Skeletal muscle tissue (tissue), 4 donors: ENCODE results near the gene FNDC5. TPM values are rescaled to one million over a fixed set of nuclear protein-coding genes. Genes with fewer than 3 reads are reported as not detected.

Experiments
- H3K27ac ChIP-seq: one replicate; pipeline ENCODE4 v1.7.0; 2013; ENCODE audit warnings: mild to moderate bottlenecking, low read depth, low read length, inconsistent platforms
- H3K27me3 ChIP-seq, 3 donors: one replicate each; pipeline ENCODE4 v1.7.0; 2013; ENCODE audit warnings: low read length in 3 of 3; ENCODE audit not compliant: control insufficient read depth in 3 of 3, insufficient read depth in 3 of 3
- H3K36me3 ChIP-seq, 3 donors: one replicate each; pipeline ENCODE4 v1.7.0; 2013; ENCODE audit warnings: low read length in 3 of 3; ENCODE audit not compliant: control insufficient read depth in 3 of 3, insufficient read depth in 3 of 3
- H3K4me1 ChIP-seq, 3 donors: one replicate each; pipeline ENCODE4 v1.7.0; 2013; ENCODE audit warnings: low read length in 3 of 3, mild to moderate bottlenecking in 3 of 3; ENCODE audit not compliant: control insufficient read depth in 3 of 3, insufficient read depth in 3 of 3
- H3K4me3 ChIP-seq, 3 donors: one replicate each; pipeline ENCODE4 v1.7.0; 2013; ENCODE audit warnings: low read length in 3 of 3
- H3K9ac ChIP-seq, 3 donors: one replicate each; pipeline ENCODE4 v1.7.0; 2013; ENCODE audit warnings: low read length in 3 of 3, mild to moderate bottlenecking in 3 of 3, moderate library complexity in 2 of 3, low read depth in 1 of 3
- H3K9me3 ChIP-seq, 3 donors: one replicate each; pipeline ENCODE4 v1.7.0; 2013; ENCODE audit warnings: low read length in 3 of 3; ENCODE audit not compliant: control insufficient read depth in 3 of 3
- total RNA-seq: library from RNA; depleted of rRNA; stranded (reverse); fragments of >200 nt; gene quantifications from one replicate; pipeline ENCODE4 v1.2.3, GENCODE V29; 2014
- donor health status: Osteomylitis.

FNDC5 gene
- total RNA-seq, 1 donor from 2014 or later: 366 TPM

DNA sequence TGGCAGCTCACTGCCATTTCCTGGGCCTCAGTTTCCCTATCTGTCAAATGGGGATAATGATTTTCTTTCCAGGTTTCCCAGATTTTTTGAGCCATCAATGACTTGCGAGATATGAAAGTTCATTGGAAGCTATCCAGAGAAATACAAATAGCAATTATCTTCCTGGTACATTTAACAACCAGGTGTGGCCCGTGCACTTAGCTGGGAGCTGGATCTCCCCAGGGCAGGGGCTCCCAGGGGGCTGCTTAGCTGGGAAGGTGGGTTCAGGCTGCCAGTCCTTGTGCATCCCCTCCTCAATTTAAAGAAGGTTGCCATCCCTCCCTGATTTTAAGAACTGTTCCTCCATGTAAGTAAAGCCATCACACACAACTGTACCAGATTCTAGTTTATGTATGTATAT is 34.1 kb upstream of the FNDC5 start:
- Histone ChIP-seq H3K4me1 (peaks cover 9 to 11% (median 10%) of the 10 kb centered on the region in 3 donors), H3K9me3 (no peaks in the 10 kb centered on the region), H3K36me3 (no peaks in the 10 kb centered on the region), H3K27me3 (peaks cover 3 to 17% (median 12%) of the 10 kb centered on the region in 3 donors), H3K9ac (no peak overlapping the region), H3K27ac (no peak overlapping the region), H3K4me3 (no peak overlapping the region)

DNA sequence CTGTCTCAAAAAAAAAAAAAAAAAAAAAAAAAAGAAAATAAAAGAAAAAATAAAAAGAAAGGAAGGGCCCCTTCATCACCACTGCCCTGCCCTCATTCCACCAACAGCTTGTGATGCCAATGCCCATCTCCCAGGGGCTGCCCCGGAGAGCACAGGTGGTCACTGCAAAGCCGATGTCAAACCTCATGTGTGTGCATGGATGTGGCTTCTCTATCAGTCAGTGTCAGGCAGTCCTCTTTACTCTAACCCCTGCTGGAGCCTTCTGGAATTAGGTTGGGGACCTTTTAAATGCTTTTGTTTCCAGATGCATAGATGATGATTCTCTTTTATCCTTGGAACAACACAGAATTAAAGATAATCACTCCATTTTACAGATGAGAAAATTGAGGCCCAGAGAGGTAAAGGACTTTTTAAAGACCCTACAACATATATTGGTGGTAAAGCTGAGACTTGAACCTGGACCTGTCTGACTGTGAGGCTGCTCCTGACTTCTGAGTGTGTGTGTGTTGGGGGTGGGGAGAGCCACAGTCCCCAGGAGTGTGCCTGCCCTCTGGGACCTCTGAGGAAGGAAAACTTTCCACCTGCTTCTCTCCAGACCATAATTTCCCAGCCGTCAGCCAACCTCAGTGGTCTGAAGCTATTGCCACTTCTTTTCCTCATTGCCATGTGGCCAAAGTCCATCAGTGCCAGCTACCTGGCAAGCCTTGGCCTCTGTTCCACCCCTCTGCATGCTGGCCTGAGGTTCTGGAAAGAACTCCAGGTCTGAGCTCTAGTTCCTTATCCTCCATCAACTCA is 33.5 kb upstream of the FNDC5 start:
- H3K9ac ChIP-seq: no peak overlapping the region
- H3K9me3 ChIP-seq: no peaks in the 10 kb centered on the region
- H3K27me3 ChIP-seq: peaks cover 3 to 17% (median 16%) of the 10 kb centered on the region in 3 donors
- H3K27ac ChIP-seq: no peak overlapping the region
- H3K4me3 ChIP-seq: no peak overlapping the region
- peaks cover 9 to 11% (median 10%) of the 10 kb centered on the region in 3 donors for H3K4me1 ChIP-seq
- H3K36me3 ChIP-seq: no peaks in the 10 kb centered on the region

DNA sequence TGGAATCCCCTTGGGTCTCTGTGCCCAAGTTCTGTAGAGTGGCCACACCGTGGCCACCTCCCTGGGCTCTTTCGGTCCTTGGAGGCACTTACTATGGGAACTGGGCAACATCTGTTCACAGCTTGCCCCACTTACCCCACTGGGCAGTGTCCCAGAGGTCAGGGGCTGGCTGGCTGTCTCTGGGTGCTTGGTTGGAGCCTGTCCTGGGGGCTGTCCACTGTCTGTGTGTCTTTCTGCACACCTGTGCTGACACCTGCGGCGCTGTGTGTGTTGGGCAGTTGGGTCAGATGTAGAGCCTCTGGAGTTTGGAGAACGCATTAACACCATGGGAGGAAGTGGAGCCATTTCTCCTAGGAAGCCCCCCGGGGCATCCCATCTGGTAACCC is 31.8 kb upstream of the FNDC5 start:
- peaks cover 9 to 11% (median 10%) of the 10 kb centered on the region in 3 donors for H3K4me1 ChIP-seq
- H3K27ac ChIP-seq: no peak overlapping the region
- H3K36me3 ChIP-seq: no peaks in the 10 kb centered on the region
- no peaks in the 10 kb centered on the region for H3K9me3 ChIP-seq
- H3K9ac ChIP-seq: no peak overlapping the region
- no peak overlapping the region for H3K4me3 ChIP-seq
- peaks cover 0 to 17% (median 16%) of the 10 kb centered on the region in 3 donors for H3K27me3 ChIP-seq

DNA sequence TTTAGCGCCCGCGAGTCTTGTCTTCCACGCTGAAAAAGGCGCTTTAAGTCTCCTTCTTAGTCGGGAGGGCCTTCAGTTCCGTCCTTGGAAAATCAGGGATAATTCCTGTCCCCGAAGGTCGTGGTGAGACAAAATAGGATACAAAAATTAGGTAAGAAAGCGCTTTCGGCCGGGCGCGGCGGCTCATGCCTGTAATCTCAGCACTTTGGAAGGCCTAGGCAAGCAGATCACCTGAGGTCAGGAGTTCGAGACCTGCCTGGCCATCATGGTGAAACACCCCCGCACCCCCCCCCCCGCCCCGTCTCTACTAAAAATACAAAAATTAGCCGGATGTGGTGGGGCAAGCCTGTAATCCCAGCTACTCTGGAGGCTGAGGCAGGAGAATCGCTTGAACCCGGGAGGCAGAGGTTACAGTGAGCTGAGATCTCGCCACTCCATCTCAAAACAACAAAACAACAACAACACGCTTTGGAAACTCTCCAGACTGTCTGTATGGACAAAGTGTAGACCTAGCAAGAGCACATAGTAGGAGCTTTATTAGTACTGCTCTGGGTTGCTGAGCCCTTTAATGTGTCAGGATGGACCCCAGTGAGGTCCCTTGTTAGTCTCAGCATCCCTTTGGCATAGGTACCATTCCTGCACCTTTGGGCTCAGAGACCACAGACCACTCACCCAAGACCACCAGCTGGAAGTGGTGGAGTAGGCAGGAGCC is 31.3 kb upstream of the FNDC5 start:
- Histone ChIP-seq H3K36me3 (no peaks in the 10 kb centered on the region), H3K4me1 (peaks cover 9 to 11% (median 10%) of the 10 kb centered on the region in 3 donors), H3K4me3 (peak overlapping the region; percentile 65 to 76 (median 66)), H3K9me3 (no peaks in the 10 kb centered on the region), H3K9ac (peak overlapping the region; percentile 56 to 65 (median 62)), H3K27me3 (peaks cover 0 to 18% (median 17%) of the 10 kb centered on the region in 3 donors), H3K27ac (no peak overlapping the region)

DNA sequence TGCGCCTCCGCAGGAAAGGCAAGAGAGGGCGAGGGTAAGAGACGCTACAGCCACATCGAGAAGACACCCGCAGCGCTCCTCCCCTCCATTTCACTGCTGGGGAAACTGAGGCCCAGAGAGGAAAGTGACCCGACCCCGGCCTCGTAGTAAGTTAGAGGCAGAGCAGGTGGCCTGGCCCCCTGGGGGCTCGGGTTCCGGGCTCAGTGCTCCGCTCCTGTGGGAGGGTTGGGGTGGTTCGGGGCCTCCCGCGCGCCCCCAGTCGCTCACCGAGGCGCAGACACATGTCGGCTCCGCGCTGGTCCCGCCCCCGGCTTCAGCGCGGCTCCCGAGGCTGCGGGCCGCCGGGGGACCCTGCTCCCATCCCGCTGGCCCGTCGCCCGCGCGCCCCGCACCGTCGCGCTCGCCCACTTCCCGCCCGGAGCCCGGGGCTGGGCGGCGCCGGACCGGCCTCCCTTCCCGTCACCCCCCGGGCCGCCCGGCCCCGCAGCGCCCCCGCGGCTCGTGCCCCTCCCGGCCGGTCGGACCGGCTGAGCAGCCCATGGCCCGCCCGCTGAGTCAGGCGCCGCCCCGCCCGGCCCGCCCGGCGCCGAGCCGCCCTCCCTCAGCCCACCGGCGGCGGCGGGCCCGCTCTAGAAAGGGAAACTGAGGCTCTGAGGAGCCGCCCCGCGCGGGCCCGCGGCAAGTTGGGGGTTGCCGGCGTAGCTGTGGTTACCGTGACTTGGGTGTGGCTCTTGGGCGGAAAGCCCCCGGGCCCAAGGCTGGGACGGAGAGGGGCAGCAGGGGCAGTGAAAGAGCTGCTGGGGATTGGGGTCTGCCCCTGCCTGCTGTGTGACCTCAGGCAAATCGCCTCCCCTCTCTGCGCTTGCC is 30.5 kb upstream of the FNDC5 start, which contains the start of gene TMEM54:
TMEM54 (minus strand) TSS at position 434 of the 867 bp plus-strand sequence; CDS start at position 283, 151 bp downstream.
- Histone ChIP-seq H3K4me3 (peak within 1 kb of the TSS; percentile 65 to 76 (median 66)), H3K36me3 (no peaks in the 10 kb centered on the region), H3K9me3 (no peaks in the 10 kb centered on the region), H3K4me1 (peaks cover 9 to 11% (median 10%) of the 10 kb centered on the region in 3 donors), H3K27me3 (peaks cover 0 to 19% (median 17%) of the 10 kb centered on the region in 3 donors), H3K27ac (no peak within 1 kb of the TSS), H3K9ac (peak within 1 kb of the TSS; percentile 56 to 68 (median 65))

DNA sequence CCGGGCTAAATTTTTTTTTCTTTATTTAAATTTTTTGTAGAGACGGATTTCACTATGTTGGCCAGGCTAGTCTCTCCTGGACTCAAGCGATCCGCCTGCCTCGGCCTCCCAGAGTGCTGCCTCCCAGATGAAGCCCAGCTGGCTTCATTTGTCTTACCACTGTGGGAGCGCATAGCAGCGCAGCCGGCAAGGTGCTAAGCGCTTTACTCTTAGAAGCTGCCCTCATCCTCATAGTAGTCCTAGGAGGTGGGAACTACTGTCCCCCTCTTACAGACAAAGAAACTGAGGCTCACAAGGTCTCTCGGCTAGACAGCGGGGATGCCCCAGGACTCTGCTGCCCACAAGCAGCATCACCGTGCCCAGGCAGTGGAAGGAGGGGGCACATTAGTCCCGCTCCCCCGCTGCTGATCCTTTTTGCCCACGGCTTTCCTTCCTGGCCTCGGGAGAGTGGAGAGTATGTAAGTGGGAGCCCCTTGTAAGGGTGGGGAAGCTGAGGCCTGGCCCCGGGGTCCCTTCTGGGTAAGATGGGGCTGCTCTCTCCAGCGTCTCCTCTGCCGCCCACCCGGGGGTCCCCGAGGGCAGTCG is 29.8 kb upstream of the FNDC5 start:
- Histone ChIP-seq H3K27me3 (peaks cover 0 to 22% (median 17%) of the 10 kb centered on the region in 3 donors), H3K4me3 (peak overlapping the region; percentile 60 to 66 (median 63)), H3K9ac (peak overlapping the region in 2 of 3 donors; percentile 38 to 68), H3K27ac (no peak overlapping the region), H3K36me3 (no peaks in the 10 kb centered on the region), H3K4me1 (peaks cover 9 to 11% (median 10%) of the 10 kb centered on the region in 3 donors), H3K9me3 (no peaks in the 10 kb centered on the region)

DNA sequence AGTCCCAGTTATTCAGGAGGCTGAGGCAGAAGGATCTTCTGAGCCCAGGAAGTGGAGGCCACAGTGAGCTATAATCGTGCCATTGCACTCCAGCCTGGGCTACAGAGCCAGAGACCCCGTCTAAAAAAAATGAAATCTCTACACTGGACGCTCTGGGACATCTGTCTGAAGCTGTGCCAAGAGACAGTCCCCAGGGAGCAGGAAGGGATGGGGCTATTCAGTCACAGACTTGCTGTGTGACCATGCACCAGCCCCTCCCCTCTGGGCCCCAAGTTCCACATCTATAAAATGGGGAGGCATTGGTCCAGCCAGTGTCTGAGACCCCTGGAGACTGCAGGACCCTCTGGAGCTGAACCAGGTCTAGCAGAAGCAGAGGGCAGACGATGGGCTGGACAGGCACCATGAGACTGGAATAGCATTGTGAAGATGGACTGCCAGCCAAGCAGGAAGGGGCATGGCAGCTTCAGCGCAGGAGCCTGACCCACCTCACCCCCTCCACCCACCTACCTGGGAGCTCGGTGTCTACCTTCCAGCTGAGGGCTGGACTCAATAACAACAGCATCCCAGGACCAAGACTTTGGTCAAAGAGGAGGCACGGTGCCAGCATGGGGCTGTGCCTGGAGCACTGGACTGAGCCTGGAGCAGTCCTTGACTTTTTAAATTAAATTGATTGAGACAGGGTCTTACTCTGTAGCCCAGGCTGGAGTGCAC is 29.0 kb upstream of the FNDC5 start:
- H3K27me3 ChIP-seq: peaks cover 0 to 26% (median 17%) of the 10 kb centered on the region in 3 donors
- no peaks in the 10 kb centered on the region for H3K36me3 ChIP-seq
- H3K4me1 ChIP-seq: peaks cover 9 to 11% (median 10%) of the 10 kb centered on the region in 3 donors
- no peaks in the 10 kb centered on the region for H3K9me3 ChIP-seq
- no peak overlapping the region for H3K9ac ChIP-seq
- H3K4me3 ChIP-seq: no peak overlapping the region
- H3K27ac ChIP-seq: no peak overlapping the region

DNA sequence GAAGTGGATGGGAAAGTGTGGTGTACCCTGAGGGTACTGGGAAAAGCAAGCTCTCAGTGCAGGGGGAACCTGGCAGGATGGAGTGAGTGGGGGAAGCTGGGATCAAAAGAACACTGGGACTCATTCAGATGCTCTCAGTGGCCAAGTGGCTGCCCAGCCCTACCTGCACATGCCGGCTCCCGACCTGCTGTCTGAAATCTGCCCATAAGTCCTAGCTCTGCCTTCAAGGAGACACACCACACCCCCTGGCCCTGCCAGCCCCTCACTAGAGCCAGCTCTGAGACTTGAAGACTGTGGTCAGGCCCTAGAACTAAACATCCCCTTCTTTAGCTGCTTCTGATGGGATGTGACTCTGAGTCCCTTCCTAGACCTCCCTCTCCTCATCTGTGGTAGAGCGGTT is 28.2 kb upstream of the FNDC5 start:
- H3K9me3 ChIP-seq: no peaks in the 10 kb centered on the region
- H3K4me3 ChIP-seq: no peak overlapping the region
- no peak overlapping the region for H3K27ac ChIP-seq
- H3K27me3 ChIP-seq: peaks cover 0 to 29% (median 17%) of the 10 kb centered on the region in 3 donors
- no peaks in the 10 kb centered on the region for H3K36me3 ChIP-seq
- H3K9ac ChIP-seq: no peak overlapping the region
- H3K4me1 ChIP-seq: peaks cover 9 to 11% (median 10%) of the 10 kb centered on the region in 3 donors

DNA sequence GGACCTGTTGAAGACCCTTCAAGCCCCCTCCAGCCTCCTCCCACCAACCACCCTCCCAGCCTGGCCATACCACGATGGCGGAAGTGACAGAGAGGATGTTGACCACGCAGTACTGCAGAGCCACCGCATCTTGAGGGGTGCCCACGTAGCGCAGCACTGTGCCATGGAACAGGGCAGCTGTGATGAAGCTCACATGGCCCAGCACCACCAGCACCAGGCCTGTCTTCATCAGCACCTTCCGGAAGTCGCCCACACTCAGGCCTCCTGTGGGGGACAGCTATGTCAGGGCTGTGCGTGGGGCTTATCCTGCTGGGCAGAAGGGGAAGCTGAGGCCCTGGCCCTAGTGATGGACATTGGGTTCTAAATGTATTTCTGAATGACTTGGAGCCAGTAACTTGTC is 27.3 kb upstream of the FNDC5 start:
- no peak overlapping the region for H3K9ac ChIP-seq
- H3K27me3 ChIP-seq: peaks cover 3 to 35% (median 23%) of the 10 kb centered on the region in 3 donors
- no peaks in the 10 kb centered on the region for H3K9me3 ChIP-seq
- peaks cover 9 to 11% (median 10%) of the 10 kb centered on the region in 3 donors for H3K4me1 ChIP-seq
- no peak overlapping the region for H3K27ac ChIP-seq
- no peak overlapping the region for H3K4me3 ChIP-seq
- no peaks in the 10 kb centered on the region for H3K36me3 ChIP-seq
